HG03520 (cell line): ENCODE measurements around the gene DNAH1.

Source experiments
- ATAC-seq: cut with Tn5 transposase; IDR thresholded peaks from one replicate; pipeline ENCODE4 v1.9.1; 2021; ENCODE audit warnings: mild to moderate bottlenecking, moderate library complexity; ENCODE audit not compliant: unreplicated experiment

DNAH1 gene

DNA sequence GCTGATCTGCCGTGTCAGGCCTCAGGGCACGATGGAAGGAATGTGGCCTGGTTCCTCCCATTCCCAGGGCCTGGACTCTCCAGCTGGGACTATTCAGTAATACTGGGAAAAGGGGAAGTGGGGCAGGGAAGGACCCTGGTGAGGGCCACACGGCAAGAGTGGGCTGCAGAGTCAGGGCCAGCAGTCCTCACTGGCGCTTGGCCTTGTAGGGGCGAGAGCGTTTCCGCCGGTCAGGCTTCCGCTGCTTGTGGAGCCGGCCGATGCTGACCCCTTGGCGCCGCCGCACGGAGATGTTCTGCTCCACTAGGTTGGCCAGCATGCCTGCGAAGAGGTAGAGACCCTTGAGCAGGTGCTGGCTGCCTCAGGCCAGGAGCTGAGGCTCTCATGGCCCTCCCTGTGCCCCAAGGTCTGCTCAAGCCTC is 86.0 kb downstream of the DNAH1 start:
- no peak for ATAC-seq

DNA sequence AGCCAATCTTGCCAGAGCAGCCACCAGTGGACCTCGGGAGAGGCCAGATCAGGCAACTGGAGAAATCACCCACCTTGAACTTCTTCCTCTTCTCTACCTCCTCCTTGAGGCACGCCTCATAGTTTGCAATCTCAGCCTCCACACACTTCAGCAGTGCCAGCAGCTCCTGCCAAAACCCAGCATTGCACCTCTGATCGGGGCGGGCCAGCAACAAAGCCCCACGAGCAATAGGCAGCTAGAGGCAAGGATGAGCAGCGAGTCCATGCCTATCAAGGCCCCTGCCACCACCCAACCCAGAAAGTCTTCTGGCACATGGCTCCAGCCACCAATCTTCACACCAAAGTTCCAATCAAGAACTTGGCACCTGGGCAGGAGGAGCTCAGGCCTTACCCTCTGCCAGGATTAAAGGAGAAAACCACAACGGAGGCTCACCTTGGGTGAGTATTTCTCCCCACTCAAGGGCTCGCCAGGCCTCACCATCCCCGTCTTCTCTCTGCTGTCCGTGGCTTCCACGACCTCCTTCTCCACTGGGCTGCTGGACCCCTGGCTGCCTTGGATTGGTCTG is 86.7 kb downstream of the DNAH1 start:
- ATAC-seq: no peak

DNA sequence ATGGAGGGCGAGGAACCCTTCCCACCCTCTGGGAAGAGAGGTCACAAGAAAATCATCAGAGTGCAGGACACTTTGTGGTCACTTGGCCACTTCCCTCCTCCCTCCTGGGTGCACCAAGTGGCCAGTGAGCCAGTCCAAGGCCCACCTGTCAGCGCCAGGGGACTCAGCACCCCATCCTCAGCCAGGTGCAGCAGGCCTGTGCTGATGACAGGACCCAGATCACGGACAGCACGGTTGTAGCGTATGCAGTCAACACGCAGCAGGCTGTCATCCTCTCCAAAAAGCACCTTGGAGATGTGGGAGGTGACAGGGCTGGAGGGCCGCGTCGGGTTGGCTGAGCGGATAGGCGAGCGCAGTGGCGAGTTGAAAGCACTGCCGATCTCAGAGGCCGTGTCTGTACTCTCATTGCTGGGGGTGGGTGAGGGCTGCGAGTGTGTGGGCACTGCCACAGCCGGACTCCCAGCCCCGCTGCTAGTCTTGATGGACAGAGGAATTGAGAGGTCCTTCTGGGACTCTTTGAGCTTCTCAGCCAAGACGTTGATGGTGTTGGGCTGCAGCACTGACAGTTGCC is 87.2 kb downstream of the DNAH1 start:
- ATAC-seq: no peak

DNA sequence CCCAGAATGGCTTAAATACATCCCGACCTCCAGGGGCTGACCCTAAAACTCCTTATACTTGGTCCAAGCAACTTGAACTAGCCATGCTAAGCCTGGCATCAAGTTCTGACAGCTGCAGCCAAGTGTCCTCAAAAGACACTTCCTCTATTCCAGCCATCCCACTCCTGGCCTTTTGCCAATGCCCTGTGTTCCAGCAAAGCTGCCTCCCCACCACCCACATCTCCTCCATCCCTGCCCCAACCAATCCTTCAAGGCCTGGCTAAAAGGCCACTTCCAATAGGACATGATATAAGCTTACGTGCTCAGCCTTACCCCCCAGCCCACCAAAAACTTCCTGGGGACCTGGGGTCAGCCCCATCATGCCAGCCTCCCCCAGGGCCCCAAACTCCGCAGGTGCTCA is 87.8 kb downstream of the DNAH1 start:
- no peak for ATAC-seq

DNA sequence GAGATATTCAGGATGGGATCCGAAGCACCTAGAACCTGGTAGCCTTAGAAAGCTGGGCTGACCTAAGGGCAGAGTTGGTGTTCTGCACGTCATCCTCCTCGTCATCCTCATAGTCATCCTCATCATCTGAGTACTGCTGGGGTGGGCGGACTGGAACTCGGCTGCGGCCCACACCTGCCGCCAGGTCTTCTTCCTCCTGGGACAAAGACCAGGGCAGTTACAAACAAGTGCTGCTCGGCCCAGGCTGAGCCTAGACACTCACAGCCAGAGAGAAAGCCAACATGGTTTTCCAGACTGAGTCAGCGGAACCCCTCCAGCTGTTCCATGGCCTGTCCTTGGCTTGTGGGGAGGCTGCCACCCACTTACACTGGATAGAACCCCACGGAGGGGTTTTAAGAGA is 88.3 kb downstream of the DNAH1 start:
- no peak for ATAC-seq

DNA sequence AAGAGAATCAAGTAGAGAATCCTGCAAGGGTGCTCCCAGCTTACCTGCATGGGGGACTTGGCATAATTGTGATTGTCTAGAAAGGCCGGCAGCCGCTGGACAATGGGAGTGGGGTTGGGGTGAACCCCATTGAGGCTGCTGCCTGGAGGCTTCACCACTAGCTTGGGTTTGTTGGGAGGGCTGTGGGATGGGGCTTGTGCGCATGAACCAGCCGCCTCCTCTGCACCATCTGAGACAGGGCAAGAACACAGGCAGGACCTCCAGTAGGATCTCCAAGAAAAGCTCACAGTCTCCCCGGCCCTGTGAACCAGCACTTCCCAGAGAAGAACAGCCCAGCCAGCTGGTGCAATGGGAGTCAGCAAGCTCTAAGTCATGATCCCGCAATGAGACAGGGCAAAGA is 88.9 kb downstream of the DNAH1 start:
- ATAC-seq: no peak

DNA sequence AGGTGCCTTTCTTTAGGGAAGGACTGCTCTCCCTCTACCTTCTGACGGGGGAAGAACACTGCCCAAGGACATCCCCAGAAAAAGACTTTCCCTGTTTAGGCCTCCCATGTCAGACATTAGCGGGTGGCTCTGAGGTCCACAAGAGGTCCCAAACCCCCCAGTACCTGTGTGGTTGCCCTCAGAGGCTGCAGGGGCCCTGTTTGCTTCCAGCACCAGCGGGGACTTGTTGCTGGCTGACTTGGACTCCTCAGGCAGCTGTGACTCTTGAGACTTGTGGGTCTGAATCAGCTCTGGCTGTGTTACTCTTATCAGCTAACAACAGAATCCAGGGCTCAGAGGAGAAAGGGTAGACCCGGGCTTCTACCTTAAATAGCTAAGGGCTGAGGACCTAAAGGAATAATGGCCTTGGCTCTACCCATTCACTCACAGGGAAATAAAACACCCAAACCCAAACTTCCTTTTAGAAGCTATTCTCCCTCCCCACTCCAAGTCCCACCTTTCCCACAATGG is 89.5 kb downstream of the DNAH1 start:
- ATAC-seq: no peak

DNA sequence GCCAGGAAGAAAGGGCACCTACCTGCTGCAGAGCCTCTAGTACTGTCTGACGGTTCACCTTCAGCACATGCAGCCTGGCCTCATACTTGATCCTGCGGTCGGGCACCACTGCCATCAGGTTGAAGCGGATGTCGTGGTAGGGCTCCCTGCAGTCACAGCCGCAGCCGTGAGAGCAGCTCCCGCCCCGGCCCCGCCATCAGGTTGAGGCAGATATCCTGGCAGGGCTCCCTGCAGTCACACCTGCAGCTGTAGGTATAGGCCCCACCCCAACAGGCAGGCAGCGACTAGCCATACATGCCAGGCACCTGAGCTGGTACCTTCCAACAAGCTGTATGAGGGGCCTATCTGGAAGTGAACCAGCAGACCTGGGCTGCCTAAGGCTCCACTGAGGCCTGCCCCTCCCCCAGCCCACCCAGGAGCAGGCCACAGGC is 90.1 kb downstream of the DNAH1 start:
- no peak for ATAC-seq

DNA sequence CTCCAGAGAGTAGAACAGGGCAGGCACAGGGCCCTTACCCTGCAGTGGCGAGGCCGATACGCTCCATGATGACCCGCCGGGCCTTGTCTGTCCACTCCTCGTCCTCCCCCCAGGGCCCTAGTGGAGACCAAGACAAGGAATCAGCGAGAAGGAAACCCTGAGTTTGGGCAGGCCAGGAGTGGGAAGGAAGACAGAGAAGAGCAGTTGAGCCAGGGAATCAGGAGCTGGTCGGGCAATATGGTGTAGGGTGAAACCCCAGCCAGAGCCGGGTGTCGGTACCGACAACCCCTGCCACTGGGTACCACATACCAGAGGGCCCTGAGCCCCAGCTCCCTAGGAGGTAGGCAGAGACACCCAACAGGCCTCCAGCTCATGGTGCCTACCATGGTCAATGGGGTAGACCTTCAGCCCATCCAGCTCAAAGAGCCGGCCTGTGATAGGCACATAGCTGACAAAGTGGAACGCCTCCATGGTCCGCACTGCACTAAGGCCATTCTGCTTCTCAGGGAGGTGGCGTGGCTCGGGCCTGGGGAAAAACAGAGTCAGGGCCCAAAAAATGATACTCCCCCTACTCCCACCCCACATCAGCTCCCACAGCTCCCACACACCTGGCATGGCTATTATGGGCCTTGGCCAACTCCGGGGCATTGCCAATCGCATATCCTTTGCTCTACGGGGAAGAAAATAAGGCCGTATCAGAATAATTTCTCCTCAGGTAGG is 90.8 kb downstream of the DNAH1 start:
- ATAC-seq: no peak

DNA sequence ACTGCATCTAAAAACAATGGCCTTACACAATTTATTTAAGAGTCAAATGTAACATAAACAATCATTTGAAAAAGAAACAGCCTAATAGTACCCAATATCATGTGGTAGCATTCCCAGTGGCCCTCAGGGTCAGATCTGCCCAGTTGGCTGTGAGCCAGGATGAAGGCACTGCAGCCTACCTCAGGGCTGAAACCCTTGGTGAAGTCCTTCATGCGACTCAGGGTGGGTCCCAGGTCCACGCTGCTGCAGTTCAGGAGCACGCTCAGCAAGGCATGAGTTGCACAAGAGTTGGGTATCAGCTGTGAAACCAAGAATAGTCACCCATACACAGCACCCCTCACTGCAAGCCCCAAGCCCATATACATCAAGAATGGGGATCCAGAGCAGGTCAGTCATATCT is 91.7 kb downstream of the DNAH1 start:
- no peak for ATAC-seq

DNA sequence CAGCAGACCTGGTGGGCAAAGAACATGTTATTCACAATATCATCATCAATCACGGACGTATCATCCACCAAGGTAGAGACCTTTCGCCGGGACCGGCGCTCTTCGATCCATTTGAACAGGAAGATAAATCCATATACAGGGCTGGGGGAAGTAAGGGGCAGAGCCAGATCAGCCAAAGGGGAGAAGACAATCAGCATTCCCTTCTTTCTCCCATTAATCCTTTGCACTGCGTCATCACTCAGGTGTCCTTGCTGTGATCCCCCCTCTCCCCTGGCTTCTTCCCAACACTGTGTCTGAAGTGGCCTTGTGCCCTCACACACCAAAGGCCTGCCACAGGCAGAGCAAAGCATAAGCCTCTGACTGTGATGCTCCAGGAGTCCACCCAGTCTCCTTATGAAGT is 92.3 kb downstream of the DNAH1 start:
- no peak for ATAC-seq

DNA sequence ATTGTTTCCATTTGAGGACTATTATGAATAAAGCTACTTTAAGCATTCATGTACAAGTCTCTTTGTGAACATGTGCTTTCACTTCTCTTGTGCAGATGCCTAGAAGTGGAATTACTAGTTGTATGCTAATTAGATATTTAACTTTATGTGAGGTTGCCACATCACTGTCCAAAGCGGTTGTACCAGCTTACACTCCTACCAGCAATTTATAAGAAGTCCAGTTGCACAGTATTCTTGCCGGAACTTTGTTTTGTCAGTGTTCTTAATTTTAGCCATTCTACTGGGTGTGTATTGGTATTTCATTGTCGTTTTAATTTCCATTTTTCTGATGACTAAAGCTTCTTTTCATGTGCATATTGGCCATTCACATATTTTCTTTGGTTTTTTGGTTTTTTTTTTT is 99.7 kb downstream of the DNAH1 start:
- ATAC-seq: no peak

DNA sequence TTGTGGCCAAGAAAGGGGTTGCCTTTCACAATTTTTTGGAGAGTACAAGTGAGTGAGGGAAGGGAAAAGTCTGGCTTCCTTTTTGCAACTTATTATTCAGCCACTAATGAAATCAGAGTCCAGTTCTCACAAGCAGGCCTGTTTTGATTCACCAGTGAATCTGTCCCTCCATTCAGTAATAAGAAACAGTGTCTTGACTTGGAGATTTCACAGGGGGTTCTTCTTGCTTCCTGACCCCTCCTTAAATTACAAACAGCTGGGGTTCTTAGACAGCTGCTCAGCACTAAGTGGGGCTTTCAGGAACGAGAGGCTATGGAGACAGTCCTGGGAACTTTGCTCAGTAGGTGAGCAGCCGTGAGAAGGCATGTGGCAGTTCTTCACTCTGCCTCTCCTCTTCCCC is 104.3 kb downstream of the DNAH1 start:
- no peak for ATAC-seq

DNA sequence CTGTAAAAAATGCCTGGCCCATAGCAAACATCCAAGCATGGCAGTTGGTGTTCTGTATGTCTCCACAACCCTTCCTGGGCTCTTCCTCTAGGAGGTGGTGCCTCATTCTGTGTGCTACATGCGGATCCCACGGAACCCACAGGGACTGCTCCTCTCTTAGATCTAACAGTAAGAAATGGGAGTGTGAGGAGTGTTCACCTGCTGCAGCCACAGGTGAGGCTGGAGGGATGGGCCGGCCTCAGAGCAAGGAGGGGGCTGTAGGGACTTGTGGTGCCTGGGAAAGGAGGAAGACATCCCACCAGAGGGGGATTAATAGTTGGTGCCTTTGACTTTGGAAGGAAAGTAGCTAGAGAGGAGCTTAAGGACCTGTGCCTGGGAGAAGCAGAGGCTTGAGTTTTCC is 106.5 kb downstream of the DNAH1 start:
- ATAC-seq: no peak

DNA sequence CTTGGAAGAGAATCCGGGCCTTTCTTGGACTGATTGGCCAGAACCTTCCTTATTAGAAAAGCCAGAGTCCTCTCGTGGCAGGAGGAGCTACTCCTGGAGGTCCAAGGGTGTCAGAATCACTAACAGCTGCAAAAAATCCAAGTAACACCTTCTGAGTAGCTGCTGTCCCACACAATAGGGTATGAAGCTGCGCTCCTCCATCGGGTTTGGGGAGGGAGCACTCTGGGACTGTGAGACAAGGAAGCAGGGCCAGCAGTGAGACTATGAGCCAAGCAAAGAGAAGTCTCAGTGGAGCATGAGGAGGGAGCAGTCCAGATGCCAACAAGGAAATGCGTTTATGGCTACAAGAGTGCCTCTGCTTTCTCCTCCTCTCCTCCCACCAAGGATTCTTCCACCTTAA is 107.1 kb downstream of the DNAH1 start:
- no peak for ATAC-seq

DNA sequence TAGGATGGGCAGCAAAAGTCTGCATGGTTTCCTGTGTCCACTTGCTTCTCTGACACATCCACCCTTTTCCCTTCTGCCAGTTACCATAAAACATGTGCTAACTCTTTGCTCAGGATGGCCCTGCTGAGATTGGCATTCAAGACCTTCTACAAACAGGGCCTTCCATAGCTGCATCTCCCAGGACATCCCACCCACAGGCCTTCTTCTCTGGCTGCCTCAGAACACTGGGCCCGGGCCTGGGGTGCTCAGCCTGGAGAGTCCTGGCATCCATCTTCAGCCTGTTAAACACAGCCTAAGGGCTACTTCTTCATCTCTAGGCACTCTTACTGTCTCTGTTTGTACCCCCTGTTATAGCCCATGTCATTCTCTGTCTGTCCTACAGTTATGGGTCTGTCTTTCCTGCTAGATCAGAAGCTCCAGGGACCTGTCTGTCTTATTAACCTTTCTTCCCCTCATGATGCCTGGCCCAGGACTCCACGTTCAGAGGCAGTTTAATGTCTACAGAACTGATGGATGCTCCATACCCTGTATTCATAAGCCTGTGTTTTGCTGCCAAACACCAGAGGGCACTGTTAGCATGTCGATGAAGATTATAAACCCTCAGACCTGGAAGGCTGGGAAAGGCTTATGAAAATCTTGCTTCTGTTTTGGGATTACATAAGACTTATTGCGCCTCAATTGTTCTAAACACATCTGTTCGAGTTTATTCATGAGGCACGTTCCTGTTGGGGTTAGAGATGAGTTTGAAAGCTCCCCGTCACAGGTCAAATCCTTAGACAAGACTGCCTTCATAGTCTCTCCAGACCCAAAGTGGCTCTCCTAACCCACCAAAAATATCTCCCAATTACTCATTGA is 112.3 kb downstream of the DNAH1 start:
- ATAC-seq: no peak

DNA sequence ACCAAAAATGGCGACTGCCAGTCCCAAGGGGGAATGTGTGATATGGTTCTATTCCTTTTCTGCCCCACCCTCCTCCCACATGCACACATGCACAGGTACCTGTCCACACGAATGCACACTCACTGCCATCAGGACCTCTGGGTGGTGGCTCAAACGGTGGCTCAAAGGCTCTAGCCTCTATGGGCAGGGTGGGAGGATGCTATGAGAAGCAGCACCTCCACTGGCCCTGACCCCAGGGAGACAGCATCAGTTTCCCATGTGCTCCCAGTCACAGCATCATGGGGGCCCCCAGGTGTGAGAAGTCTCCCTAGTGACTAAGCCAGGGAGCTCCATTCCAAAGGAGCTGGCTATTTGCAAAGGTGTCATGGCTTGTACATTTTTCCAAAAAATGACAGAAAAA is 112.9 kb downstream of the DNAH1 start:
- ATAC-seq: no peak

DNA sequence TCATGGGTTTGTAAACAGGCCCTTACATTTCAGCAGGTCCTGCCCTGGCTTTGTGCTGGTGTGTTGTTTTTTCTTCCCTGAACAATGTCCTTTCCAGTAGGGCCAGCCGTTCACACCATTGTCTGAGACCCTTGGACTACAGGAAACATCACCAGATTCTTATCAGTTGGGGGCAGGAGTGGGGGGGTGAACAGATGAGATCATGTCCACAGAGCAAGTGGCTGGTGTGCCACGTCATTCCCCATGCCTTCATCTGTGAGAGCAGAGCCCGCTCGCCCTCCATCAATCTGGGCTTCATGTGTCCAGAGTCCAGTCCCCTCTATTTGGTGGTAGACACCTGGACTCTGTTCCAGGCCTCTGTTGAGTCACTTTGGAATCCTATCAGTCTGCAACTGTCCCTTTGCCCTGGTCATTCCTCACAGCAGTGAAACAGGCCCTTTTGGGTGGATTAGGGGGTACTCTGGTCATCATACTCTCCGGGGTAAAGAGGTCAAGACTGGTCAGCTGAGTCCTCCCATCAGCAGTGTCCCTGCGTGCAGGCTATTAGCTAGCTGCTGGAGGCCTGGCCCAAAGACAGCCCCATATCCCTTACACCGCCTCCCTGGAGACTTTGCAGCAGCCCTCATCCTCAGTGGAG is 113.8 kb downstream of the DNAH1 start:
- ATAC-seq: no peak

DNA sequence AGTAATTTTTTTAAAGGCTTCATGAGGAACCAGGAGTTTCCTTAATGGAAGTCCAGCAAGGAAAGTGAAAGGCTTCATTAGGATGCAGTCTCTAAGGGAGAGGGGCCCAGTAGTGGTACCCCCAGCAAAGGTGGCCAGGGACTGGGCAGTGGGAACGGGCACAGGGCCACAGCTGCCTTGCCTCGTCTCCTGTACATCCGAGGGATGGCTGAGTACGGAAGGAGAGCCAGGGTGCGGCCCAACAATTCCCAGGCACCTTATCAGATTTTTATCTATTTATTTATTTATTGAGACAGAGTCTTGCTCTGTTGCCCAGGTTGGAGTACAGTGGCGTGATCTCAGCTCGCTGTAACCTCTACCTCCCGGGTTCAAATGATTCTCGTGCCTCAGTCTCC is 114.3 kb downstream of the DNAH1 start:
- no peak for ATAC-seq

DNA sequence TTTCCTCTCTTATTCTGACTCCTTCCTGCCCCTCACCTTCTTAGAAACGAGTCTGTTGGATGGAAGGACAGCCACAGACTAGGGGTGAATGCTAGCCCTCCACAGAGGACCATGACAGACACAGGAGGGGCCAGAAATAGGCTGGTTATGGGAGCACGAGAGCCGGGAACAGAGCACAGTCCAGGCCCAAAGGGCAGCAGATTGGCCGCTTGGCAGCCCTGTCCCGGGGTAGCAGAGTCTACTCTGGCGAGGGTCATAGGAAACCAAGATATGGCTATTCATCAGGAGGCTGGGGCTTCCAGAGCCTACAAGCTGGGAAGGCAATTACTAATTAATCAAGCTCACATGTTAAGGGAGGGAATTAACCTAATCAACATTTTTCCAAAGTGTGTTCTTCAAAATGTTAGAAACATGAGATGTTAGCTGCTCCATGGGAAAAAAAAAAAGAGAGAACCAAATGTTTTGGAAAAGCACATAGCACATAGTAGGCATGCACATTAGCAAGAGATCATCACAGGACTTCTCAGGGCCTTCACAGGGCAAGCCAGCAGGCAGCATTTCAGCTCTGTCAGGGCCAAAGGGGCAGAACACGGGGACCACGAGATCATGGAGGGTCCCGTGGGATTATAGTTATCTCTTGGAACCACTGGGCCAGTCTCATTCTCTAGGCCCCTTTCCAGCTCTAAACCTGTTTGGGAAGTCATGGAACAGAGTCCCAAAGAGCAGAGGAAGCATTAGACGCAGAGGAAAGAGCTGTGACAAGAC is 115.5 kb downstream of the DNAH1 start:
- no peak for ATAC-seq
